Endothelial cell of coronary artery (primary cell): ENCODE results near the gene CD7. TPM values are rescaled to one million over a fixed set of nuclear protein-coding genes. Genes with fewer than 3 reads are reported as not detected.

Experiments used
- total RNA-seq: library from RNA; depleted of rRNA; stranded (reverse); fragments of >200 nt; gene quantifications from 2 replicates; pipeline ENCODE4 v1.2.3, GENCODE V29; 2014

The CD7 gene
- total RNA-seq = not detected in 2 replicates

GRCh38 chr17:82317394-82318168, at the start of gene CD7:
TSS of gene CD7 (minus strand) at chr17:82317608. CDS start at chr17:82317495, 113 bp downstream.

GRCh38 chr17:82358465-82359350, 41.3 kb upstream of the CD7 start, which contains the start of gene TEX19:
TSS of gene TEX19 (plus strand) at chr17:82359247. CDS start at chr17:82362151, 2,904 bp downstream.

GRCh38 chr17:82333279-82334171, 16.1 kb upstream of the CD7 start, which contains the start of gene SECTM1:
TSS of gene SECTM1 (minus strand) at chr17:82333766. CDS start at chr17:82327240, 6,526 bp downstream.

GRCh38 chr17:82273327-82274133, 43.9 kb downstream of the CD7 start, which contains the start of gene CSNK1D:
TSS of gene CSNK1D (minus strand) at chr17:82273700. CDS start at chr17:82273381, 319 bp downstream.

Other genes starting within 250 kb of the CD7 start
- 49.5 and 52.8 TPM in 2 replicates for gene FASN, start 219.4 kb downstream of the CD7 start, total RNA-seq
- 8.0 and 16.7 TPM in 2 replicates for gene CCDC57, start 104.8 kb downstream of the CD7 start, total RNA-seq
- gene SLC16A3, start 88.6 kb downstream of the CD7 start, total RNA-seq = 97.3 and 281 TPM in 2 replicates
- 52.3 and 66.3 TPM in 2 replicates for gene CSNK1D, start 43.9 kb downstream of the CD7 start, total RNA-seq
- gene SECTM1, start 16.2 kb upstream of the CD7 start, total RNA-seq = 0.36 and 1.8 TPM in 2 replicates
- gene TEX19, start 41.6 kb upstream of the CD7 start, total RNA-seq = under 0.01 and 0.09 TPM in 2 replicates
- not detected in 2 replicates for gene UTS2R, start 54.2 kb upstream of the CD7 start, total RNA-seq
- gene HEXD, start 100.7 kb upstream of the CD7 start, total RNA-seq = 10.1 and 11.5 TPM in 2 replicates
- 22.9 and 26.6 TPM in 2 replicates for gene OGFOD3, start 101.0 kb upstream of the CD7 start, total RNA-seq
- 37.1 and 46.6 TPM in 2 replicates for gene CYBC1, start 133.1 kb upstream of the CD7 start, total RNA-seq
- 55.1 and 69.7 TPM in 2 replicates for gene NARF, start 141.1 kb upstream of the CD7 start, total RNA-seq
- 25.1 and 36.5 TPM in 2 replicates for gene FOXK2, start 202.1 kb upstream of the CD7 start, total RNA-seq